K562 (cell line): ENCODE measurements around the gene DEK. TPM values are rescaled to one million over a fixed set of nuclear protein-coding genes. Genes with fewer than 3 reads are reported as not detected.

Experiments used
- ATAC-seq: fragments of 200-7000 bp; cut with Tn5 transposase; 3 replicates; pipeline ENCODE4 v1.9.1; 2020; ENCODE audit warnings: moderate library complexity
- BruUV-seq: library from RNA; stranded (reverse); fragments of 400-500 nt; replicated peaks from 2 replicates; lab custom pipeline; 2021; lab: Mats Ljungman, UMichigan
- CTCF ChIA-PET: fragments of 300-600 bp; formaldehyde crosslinking; extraction: SDS; loops from one replicate; lab custom pipeline; 2021; ENCODE audit warnings: low intra/inter-chr PET ratio; lab: Yijun Ruan, JAX
- POLR2A ChIA-PET: fragments of 300-600, 350-650 bp; sonication (Branson Sonifier 250); formaldehyde crosslinking; extraction: SDS; loops from one replicate; lab custom pipeline; 2021; ENCODE audit warnings: antibody characterized with exemption, inconsistent platforms; lab: Yijun Ruan, JAX
- DNase-seq, 4 experiments: peaks; one replicate each; pipeline versions ENCODE4 v3.0.0 to v3.0.0-alpha.2; 2011 to 2018; ENCODE audit warnings: low spot score in 3 of 4, mixed read lengths in 3 of 4; ENCODE audit errors: extremely low read depth in 1 of 4
- FAIRE-seq: peaks from 2 replicates; lab custom pipeline; 2011; peaks lifted over from hg19 to GRCh38; lab: Jason Lieb, UNC
- H2AFZ ChIP-seq: 2 replicates; pipeline ENCODE4 v1.6.0; 2011; ENCODE audit warnings: low read depth, low read length, control low read depth, inconsistent platforms
- H3K27ac ChIP-seq: fragments of 200-600 bp; 3 replicates; pipeline ENCODE4 v1.8.0; 2011; ENCODE audit warnings: low read depth, mild to moderate bottlenecking, control low read depth, inconsistent platforms, low read length, moderate library complexity, mixed read lengths; ENCODE audit errors: extremely low read depth
- H3K27me3 ChIP-seq, 2 experiments: fragments of 300-600 bp in 1 of 2; 2 replicates in 1 of 2; 3 replicates in 1 of 2; pipeline versions ENCODE4 v1.6.0 to v1.8.0; 2011; ENCODE audit warnings: inconsistent platforms in 2 of 2, low read length in 2 of 2, mild to moderate bottlenecking in 1 of 2, mixed read lengths in 1 of 2, moderate library complexity in 1 of 2; ENCODE audit not compliant: control insufficient read depth in 2 of 2, insufficient read depth in 2 of 2
- H3K36me3 ChIP-seq: fragments of 300-600 bp; 3 replicates; pipeline ENCODE4 v1.8.0; 2011; ENCODE audit warnings: mild to moderate bottlenecking, low read length, inconsistent platforms; ENCODE audit not compliant: control insufficient read depth, insufficient read depth
- H3K4me1 ChIP-seq, 2 experiments: fragments of 200-600 bp in 1 of 2; replicated peaks in 1 of 2; 2 replicates in 1 of 2; 3 replicates in 1 of 2; pipeline versions ENCODE4 v1.5.1 to v1.8.0; 2011; ENCODE audit warnings: inconsistent platforms in 2 of 2, low read length in 2 of 2, mild to moderate bottlenecking in 1 of 2, mixed read lengths in 1 of 2, moderate library complexity in 1 of 2; ENCODE audit not compliant: control insufficient read depth in 2 of 2, insufficient read depth in 2 of 2
- H3K4me2 ChIP-seq: 2 replicates; pipeline ENCODE4 v1.6.1; 2011; ENCODE audit warnings: low read length, control low read depth, inconsistent platforms, mixed read lengths; ENCODE audit not compliant: insufficient read depth
- H3K4me3 ChIP-seq: fragments of 200-600 bp; sonication (generic), shearing (Covaris generic); 2 replicates; pipeline ENCODE4 v1.5.1; 2016; ENCODE audit warnings: control low read depth, inconsistent platforms
- H3K79me2 ChIP-seq: fragments of 200-600 bp; 3 replicates; pipeline ENCODE4 v1.8.0; 2011; ENCODE audit warnings: low read length, inconsistent platforms; ENCODE audit not compliant: control insufficient read depth, insufficient read depth
- H3K9ac ChIP-seq, 2 experiments: 2 replicates each; pipeline versions ENCODE4 v1.6.0 to v1.6.1; 2011; ENCODE audit warnings: low read depth in 2 of 2, low read length in 2 of 2, control low read depth in 1 of 2, inconsistent platforms in 1 of 2, mild to moderate bottlenecking in 1 of 2, mixed read lengths in 1 of 2; ENCODE audit not compliant: insufficient read depth in 1 of 2
- H3K9me1 ChIP-seq: one replicate; pipeline ENCODE4 v1.6.0; 2011; ENCODE audit warnings: inconsistent platforms, mild to moderate bottlenecking, low read length, moderate library complexity; ENCODE audit not compliant: control insufficient read depth, insufficient read depth
- H3K9me3 ChIP-seq: replicated peaks from 2 replicates; pipeline ENCODE4 v1.5.1; 2011; ENCODE audit warnings: low read depth, low read length, inconsistent platforms; ENCODE audit not compliant: control insufficient read depth, insufficient read depth
- H4K20me1 ChIP-seq: replicated peaks from 2 replicates; pipeline ENCODE4 v1.6.1; 2011; ENCODE audit warnings: low read length, inconsistent platforms, mixed read lengths; ENCODE audit not compliant: control insufficient read depth, insufficient read depth
- CHD2 ChIP-seq: IDR thresholded peaks from 2 replicates; pipeline ENCODE4 v1.6.1; 2011; ENCODE audit warnings: low read depth, low read length
- CHD4 ChIP-seq: fragments of 200-600 bp; sonication (generic); IDR thresholded peaks from 3 replicates; pipeline ENCODE4 v1.6.1; 2012; ENCODE audit warnings: low read depth, mild to moderate bottlenecking, mixed read lengths, low read length, inconsistent platforms; ENCODE audit not compliant: insufficient read depth, insufficient replicate concordance, poor library complexity, severe bottlenecking
- COPS2 ChIP-seq: fragments of 450-650 bp; conservative IDR thresholded peaks from 2 replicates; pipeline ENCODE4 v1.6.1; 2016; ENCODE audit warnings: mild to moderate bottlenecking, moderate library complexity
- HMGN3 ChIP-seq: IDR thresholded peaks from 2 replicates; pipeline ENCODE4 v1.6.1; 2011; ENCODE audit warnings: borderline replicate concordance, low read depth, mild to moderate bottlenecking, mixed read lengths, low read length; ENCODE audit not compliant: insufficient read length; ENCODE audit errors: extremely low read depth
- MTA1 ChIP-seq: fragments of 450-650 bp; IDR thresholded peaks from 2 replicates; pipeline ENCODE4 v1.6.1; 2017; ENCODE audit warnings: borderline replicate concordance
- RCOR1 ChIP-seq, 2 experiments: IDR thresholded peaks; 2 replicates each; pipeline ENCODE4 v1.6.1; 2012; ENCODE audit warnings: low read depth in 2 of 2, low read length in 2 of 2, borderline replicate concordance in 1 of 2, improper control_type of control experiment in 1 of 2
- TAF1 ChIP-seq: IDR thresholded peaks from 2 replicates; pipeline ENCODE4 v1.6.1; 2011; ENCODE audit warnings: mild to moderate bottlenecking, low read length, moderate library complexity; ENCODE audit not compliant: insufficient read depth, control insufficient read depth, severe bottlenecking; ENCODE audit errors: extremely low read depth
- ZC3H11A ChIP-seq: IDR thresholded peaks from 2 replicates; pipeline ENCODE4 v1.6.1; 2012; ENCODE audit warnings: low read depth, low read length, improper control_type of control experiment
- ZNF3 ChIP-seq: fragments of 250-450 bp; sonication (Bioruptor Pico); IDR thresholded peaks from 2 replicates; pipeline ENCODE4 v1.5.0; 2021; ENCODE audit warnings: mild to moderate bottlenecking, moderate library complexity
- WGBS: fragments of 100-300 bp; shearing (Covaris generic); methylation state at CpG from one replicate; pipeline ENCODE4 v1.1.6; 2016; ENCODE audit warnings: low coverage, mixed read lengths; ENCODE audit not compliant: insufficient coverage; ENCODE audit errors: missing lambda C conversion rate; 5-methylcytosine and 5-hydroxymethylcytosine counted together
- in situ Hi-C: fragments of 300-500 bp; cut with MboI; formaldehyde crosslinking; loops from 4 replicates; pipeline ENCODE4 v1.15.0; 2018; ENCODE audit warnings: inconsistent platforms, mixed read lengths
- intact Hi-C: fragments of 100-400 bp; cut with micrococcal nuclease; formaldehyde crosslinking; loops from 2 replicates; pipeline ENCODE4 v1.14.2; 2022
- polyA plus RNA-seq, 8 experiments: library from polyadenylated mRNA; depleted of rRNA in 4 of 8; stranded (reverse) in 5 of 8; unstranded in 3 of 8; fragments of >200 nt; fragmentation: Nextera tagmentation in 2 of 8; fragmentation: Illumina TruSeq in 1 of 8; extraction: Ambion mirVana in 2 of 8; extraction: Trizol in 1 of 8; gene quantifications; 2 replicates each; pipeline versions ENCODE4 v1.2.1 to v1.2.3, GENCODE V29; 2011 to 2014; ENCODE audit warnings: inconsistent platforms in 1 of 8, missing spikeins in 1 of 8
- total RNA-seq, 7 experiments: library from RNA; depleted of rRNA in 6 of 7; stranded (reverse); fragments of >200 nt in 6 of 7; fragmentation: Illumina TruSeq in 2 of 7; extraction: Trizol in 2 of 7; gene quantifications; 2 replicates each; pipeline versions ENCODE4 v1.2.1 to v1.2.3, GENCODE V29; 2011 to 2021; ENCODE audit warnings: low replicate concordance in 1 of 7
- TF ChIP-seq, protein P1 (sequence below), 2 experiments: IDR thresholded peaks in 1 of 2; conservative IDR thresholded peaks in 1 of 2; 2 replicates each; pipeline ENCODE4 v1.6.1; 2016; ENCODE audit warnings: low read depth in 2 of 2, mild to moderate bottlenecking in 1 of 2, missing compliant biosample characterization in 1 of 2, missing genetic modification characterization in 1 of 2, moderate library complexity in 1 of 2
- TF ChIP-seq, protein P2 (sequence below): fragments of 250-450 bp; sonication (Bioruptor Pico); IDR thresholded peaks from 2 replicates; pipeline ENCODE4 v1.8.0; 2022; ENCODE audit warnings: inconsistent platforms

Gene DEK
- total and polyA plus RNA-seq, 9 of the 15 experiments (the other 6 are each of a cell fraction or from before 2014, with no cell fraction given) = 82.3 to 338 (median 184) TPM

DNA sequence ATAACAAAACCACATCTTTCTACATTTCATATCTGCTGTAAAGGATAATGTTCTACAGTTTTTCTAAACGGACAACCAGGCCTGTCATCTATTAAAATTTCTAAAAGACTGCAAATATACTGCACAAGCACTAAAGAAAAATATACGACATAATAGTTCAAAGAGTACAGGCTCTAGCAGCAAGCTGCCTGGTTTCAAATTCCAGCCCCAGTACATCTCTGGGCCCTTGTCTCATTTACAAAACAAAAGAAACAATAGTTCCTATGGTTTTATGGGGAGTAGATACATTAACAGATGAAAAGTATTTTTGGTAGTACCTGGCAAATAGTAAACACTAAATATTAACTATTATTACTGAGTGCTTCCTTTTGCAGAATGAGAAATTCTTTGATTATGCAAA lies 24.1 kb downstream of the DEK start:
- H3K9me3 ChIP-seq = no peaks in the 10 kb centered on the region
- FAIRE-seq (no peak), DNase-seq (no peak), ATAC-seq (no peak)
- no peaks in the 10 kb centered on the region for H3K9me1 ChIP-seq
- 78% methylated on average over 2 of the region's 2 CpGs for WGBS
- H4K20me1 ChIP-seq = no peaks in the 10 kb centered on the region
- peaks cover 100% of the 10 kb centered on the region for H3K36me3 ChIP-seq
- no peak overlapping the region for H3K4me3 ChIP-seq
- no peaks in the 10 kb centered on the region for H3K27me3 ChIP-seq
- in situ Hi-C loops = no loop called here
- intact Hi-C loops = no loop called here
- no TSS peak for BruUV-seq
- no peak overlapping the region for H2AFZ ChIP-seq
- ChIA-PET CTCF (no interaction called here), POLR2A (interaction anchor here (1.8 kb wide), 1 partner anchor 13 kb away, joined by 29 read pairs; no protein-coding TSS in a partner anchor)
- peaks cover 0 to 14% of the 10 kb centered on the region in 2 experiments; a peak in 1 of 5 replicates for H3K4me1 ChIP-seq
- no peak overlapping the region for H3K4me2 ChIP-seq
- H3K27ac ChIP-seq = no peak overlapping the region
- peaks cover 73% of the 10 kb centered on the region for H3K79me2 ChIP-seq
- H3K9ac ChIP-seq = no peak overlapping the region
- TF ChIP-seq ZNF3 (CRISPR knock-in tag) = no peak
- TF ChIP-seq MTA1 = no peak
- TF ChIP-seq, protein P1, sequence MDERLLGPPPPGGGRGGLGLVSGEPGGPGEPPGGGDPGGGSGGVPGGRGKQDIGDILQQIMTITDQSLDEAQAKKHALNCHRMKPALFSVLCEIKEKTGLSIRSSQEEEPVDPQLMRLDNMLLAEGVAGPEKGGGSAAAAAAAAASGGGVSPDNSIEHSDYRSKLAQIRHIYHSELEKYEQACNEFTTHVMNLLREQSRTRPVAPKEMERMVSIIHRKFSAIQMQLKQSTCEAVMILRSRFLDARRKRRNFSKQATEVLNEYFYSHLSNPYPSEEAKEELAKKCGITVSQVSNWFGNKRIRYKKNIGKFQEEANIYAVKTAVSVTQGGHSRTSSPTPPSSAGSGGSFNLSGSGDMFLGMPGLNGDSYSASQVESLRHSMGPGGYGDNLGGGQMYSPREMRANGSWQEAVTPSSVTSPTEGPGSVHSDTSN (CRISPR knock-in tag; IDR thresholded peaks at IDR 0.05; ENCODE audit: low read depth) = no peak
- TF ChIP-seq, protein P1 (tag; conservative IDR thresholded peaks at IDR 0.05; ENCODE audit: low read depth) = no peak
- TF ChIP-seq TAF1 = no peak
- no peak for TF ChIP-seq HMGN3
- no peak for TF ChIP-seq COPS2
- TF ChIP-seq CHD4 = no peak
- no peak for TF ChIP-seq RCOR1 (IDR thresholded peaks at IDR 0.05; ENCODE audit: borderline replicate concordance in 1 of 2, low read depth in 2 of 2, low read length in 2 of 2)
- TF ChIP-seq CHD2 = no peak
- TF ChIP-seq, protein P2, sequence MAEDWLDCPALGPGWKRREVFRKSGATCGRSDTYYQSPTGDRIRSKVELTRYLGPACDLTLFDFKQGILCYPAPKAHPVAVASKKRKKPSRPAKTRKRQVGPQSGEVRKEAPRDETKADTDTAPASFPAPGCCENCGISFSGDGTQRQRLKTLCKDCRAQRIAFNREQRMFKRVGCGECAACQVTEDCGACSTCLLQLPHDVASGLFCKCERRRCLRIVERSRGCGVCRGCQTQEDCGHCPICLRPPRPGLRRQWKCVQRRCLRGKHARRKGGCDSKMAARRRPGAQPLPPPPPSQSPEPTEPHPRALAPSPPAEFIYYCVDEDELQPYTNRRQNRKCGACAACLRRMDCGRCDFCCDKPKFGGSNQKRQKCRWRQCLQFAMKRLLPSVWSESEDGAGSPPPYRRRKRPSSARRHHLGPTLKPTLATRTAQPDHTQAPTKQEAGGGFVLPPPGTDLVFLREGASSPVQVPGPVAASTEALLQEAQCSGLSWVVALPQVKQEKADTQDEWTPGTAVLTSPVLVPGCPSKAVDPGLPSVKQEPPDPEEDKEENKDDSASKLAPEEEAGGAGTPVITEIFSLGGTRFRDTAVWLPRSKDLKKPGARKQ (CRISPR knock-in tag) = no peak
- TF ChIP-seq ZC3H11A = no peak
